GM18951 (cell line): ENCODE data around the gene PPDPF.
A peak's percentile ranks its signal among the peaks of the same experiment; 100 is the strongest.
"Not testable (repeated sequence)": the region's sequence is repeated elsewhere in the genome, so short reads cannot be mapped to it uniquely, and the experiment has no call there.

Source experiments
- POLR2A ChIP-seq: IDR thresholded peaks from 4 replicates; pipeline ENCODE4 v1.6.1; 2011; ENCODE audit warnings: mild to moderate bottlenecking; ENCODE audit not compliant: insufficient read length, insufficient read depth; ENCODE audit errors: extremely low read depth
- in situ Hi-C: fragments of 300-500 bp; cut with MboI; formaldehyde crosslinking; loops from one replicate; pipeline ENCODE4 v1.12.0; 2022; ENCODE audit warnings: low sequenced_read_pairs, mixed read lengths, inconsistent platforms; ENCODE audit not compliant: unreplicated experiment

Gene PPDPF

DNA sequence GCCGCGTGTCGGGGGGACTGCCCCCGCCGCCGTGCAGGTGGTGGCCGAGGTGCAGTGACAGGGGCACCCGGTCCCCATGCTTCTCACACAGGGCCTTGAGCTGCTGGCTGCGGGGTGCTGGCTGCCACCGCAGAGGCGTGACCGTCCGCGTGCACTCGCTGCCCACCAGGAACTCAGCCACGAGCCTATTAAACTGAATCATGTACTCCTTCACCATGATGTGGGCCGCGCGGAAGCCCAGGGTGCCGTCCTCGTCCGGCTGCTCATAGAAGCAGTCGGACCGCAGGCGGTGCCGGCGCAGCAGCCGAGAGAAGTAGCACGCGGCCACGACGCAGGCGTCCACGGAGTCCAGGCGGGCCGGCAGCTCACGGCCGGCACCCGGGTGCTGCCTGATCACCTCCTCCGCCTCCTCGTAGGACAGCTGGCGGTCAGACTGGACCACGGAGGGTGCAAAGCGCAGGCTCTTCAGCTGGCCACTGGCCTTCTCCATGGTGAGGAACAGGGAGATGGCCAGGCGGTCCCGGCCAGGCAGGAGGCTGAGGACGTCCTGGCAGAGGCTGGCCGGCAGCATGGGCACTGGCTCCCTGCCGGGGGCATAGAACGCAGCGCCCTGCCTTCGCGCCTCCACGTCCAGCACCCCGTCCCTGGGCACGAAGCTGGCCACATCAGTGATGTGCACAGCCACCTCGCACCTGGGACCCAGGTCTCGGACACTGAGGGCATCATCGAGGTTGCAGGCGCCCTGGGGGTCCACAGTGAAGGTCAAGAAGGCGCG lies 43.7 kb downstream of the PPDPF start:
- TF ChIP-seq POLR2A, result no peak
- in situ Hi-C loops, result no loop called here

DNA sequence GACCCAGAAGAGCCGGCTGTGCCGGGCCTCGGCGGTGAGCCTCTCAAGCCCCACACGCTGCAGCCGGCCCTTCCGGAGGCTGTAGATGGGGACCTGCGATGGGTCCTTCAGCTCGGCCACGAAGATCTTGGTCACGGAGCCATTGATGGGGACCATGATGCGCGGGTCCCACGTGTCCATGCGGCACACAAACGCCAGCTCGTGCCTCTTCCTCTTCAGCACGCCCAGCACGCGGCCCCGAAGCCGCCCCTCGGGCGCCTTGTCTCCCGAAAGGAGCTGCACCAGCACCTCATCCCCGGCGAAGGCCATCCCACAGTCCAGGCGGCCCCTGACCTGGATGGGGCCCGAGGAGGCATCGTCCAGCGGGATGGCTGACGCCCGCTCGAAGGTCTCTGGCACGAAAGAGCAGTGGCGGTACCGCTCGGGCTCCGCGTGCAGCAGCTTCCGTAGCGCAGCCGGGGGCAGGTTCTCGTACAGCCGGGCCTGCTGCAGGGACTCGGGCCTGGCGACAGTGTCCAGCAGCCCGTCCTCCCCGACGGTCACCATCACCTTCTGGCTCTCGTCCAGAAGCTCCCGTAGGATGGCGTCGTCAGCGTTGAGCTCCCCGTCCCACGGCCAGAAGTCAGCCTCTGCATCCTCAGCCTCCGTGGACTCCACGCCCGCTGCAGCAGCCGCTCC lies 44.6 kb downstream of the PPDPF start:
- no peak for TF ChIP-seq POLR2A
- in situ Hi-C loops, result no loop called here

- in situ Hi-C loops, result no loop called here
Observed at GRCh38 chr20:63565699-63566335, 45.3 kb downstream of the PPDPF start.

DNA sequence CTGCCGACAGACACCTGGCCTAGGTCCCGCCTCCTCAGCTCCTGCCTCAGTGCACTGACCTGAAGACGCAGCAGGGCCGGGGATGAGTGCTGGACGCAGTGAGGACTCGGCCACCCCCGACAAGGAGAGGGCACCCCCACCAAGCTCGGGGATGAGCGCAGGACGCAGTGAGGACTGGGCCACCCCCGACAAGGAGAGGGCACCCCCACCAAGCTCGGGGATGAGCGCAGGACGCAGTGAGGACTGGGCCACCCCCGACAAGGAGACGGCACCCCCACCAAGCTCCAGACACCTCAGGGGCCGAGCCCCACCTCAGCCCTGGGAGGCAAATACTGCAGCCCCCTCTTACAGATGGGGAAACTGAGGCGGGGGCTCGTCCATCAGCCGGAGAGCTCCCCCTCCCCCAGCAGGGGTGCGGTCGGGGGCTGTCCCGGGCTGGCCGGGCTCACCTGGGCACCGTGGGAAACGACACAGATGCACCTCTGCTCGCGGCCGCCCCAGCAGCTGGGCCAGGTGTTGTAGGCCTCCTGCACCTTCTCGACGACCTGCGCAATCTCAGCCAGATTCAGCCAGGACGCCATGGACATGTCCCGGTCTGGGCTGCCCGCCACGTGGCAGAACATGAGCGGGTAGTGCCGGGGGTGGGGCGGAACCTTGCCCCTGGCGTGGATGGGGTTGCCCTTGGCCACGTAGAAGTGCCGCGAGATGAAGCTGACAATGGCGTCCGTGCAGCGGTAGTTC lies 46.0 kb downstream of the PPDPF start:
- TF ChIP-seq POLR2A, result no peak
- in situ Hi-C loops, result no loop called here

More at GRCh38 chr20:63565699-63566335, 45.3 kb downstream of the PPDPF start:
- TF ChIP-seq POLR2A, result no peak

DNA sequence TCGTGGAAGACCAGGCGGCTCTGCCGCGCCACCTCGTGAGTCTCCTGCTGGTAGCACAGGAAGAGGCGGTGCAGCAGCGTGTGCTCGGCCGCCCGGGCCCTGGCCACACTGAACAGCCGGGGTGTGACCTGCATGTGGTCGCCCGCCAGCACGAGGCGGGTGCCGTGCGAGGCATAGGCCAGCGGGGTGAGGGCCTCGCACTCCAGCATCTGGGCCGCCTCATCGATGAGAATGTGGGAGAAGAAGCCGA lies 46.5 kb downstream of the PPDPF start:
- no peak for TF ChIP-seq POLR2A
- in situ Hi-C loops, result no loop called here

GRCh38 chr20:63567386-63568169 lies 47.0 kb downstream of the PPDPF start:
- in situ Hi-C loops, result no loop called here

DNA sequence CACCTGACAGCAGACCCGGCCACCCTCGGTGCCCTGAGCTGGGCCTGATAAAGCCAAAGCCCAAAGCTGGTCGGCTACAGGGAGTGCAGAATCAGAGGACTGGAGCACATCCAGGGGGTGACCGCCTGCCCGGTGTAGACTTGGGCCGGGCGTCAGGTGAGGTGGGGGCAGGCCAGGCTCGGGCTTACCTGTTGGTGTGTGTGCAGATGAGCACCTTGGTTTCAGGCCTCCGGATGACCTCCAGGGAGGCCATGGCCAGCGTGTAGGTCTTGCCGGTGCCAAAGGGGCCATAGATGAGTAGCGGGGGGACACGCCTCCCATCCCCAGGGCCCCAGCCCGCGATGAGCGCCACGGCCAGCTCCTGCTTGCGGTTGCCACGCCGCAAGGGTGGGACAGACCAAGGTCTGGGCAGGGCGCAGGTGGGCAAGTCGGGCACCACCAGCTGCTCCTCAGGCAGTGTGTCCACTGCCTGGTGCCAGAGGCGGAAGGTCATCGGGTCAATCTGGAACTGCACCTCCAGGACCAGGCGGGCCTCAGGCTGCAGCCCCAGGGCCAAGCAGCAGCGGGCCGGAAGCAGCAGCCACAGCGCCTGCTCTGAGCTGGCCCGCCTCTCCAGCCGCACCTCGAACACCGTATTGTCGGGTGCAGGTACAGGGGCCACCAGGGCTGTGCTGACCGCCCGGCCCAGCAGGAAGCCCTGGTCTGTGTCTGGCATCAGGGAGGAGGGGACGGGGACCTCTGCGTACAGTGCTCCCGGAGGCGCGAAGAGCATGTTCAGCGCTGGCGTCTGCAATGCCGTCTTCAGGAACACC lies 47.8 kb downstream of the PPDPF start:
- peak; percentile 17 for TF ChIP-seq POLR2A
- in situ Hi-C loops, result no loop called here

More at GRCh38 chr20:63567386-63568169, 47.0 kb downstream of the PPDPF start:
- TF ChIP-seq POLR2A, result no peak

GRCh38 chr20:63568986-63569949 lies 48.7 kb downstream of the PPDPF start:
- TF ChIP-seq POLR2A, result no peak
- in situ Hi-C loops, result no loop called here

DNA sequence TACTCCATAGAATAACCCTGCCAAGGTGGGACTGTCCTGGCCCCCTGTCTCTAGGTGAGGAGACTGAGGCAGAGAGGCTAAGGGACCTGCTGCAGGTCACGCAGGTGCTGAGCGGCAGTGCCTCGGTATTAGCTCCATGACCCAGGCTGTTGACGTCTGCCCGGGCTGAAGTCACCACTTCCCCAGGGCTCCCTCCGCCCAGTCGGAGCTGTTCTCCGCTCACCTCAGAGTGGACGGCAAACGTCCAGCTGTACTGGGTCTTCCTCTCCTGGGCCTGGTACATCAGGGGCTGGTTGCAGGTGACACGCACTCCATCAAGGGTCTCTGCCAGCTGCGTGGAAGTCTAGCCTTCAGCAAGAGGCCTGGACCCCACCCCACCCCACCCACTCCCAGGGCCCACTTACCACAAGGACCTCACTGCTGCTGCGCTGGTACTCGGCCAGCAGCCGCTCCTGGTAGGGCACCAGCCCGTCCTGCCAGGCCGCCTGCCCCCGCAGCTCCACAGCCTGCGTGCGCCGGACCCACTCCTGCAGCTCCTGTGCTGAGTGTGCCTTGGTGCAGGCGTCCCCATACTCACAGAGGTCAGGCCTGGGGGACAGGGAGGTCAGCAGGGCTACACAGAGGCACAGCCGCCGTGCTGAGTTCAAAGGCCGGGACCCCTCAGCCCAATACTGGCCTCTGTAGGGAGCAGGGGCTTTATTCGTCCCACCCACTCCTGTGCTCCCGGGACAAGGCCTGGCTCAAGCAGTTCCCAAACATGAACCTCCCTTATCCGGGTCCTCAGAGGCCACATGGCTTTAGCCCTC lies 49.9 kb downstream of the PPDPF start:
- in situ Hi-C loops, result no loop called here
- no peak for TF ChIP-seq POLR2A

- in situ Hi-C loops, result not testable (repeated sequence)
Observed at GRCh38 chr20:63571087-63571478, 50.5 kb downstream of the PPDPF start.
